ENCODE data around the gene ASIC5.

- TF ChIP-seq POLR2A (IDR thresholded peaks at IDR 0.05; ENCODE audit: low read depth, low read length), result no peak
- TF ChIP-seq CEBPB (IDR thresholded peaks at IDR 0.05; ENCODE audit: low read depth, low read length), result no peak
- TF ChIP-seq MAZ (IDR thresholded peaks at IDR 0.05; ENCODE audit: borderline replicate concordance, low read depth, low read length), result no peak
- TF ChIP-seq MXI1 (IDR thresholded peaks at IDR 0.05; ENCODE audit: borderline replicate concordance, low read depth, low read length), result no peak
- TF ChIP-seq CHD1 (IDR thresholded peaks at IDR 0.05; ENCODE audit: low read depth, low read length), result no peak
- no peak for TF ChIP-seq CTCF (conservative IDR thresholded peaks at IDR 0.05; ENCODE audit: low read depth, low read length)
- no peak for TF ChIP-seq MAFK (IDR thresholded peaks at IDR 0.05; ENCODE audit: low read depth, low read length)
- TF ChIP-seq RFX5 (IDR thresholded peaks at IDR 0.05; ENCODE audit: low read depth, low read length), result no peak
- TF ChIP-seq RAD21 (IDR thresholded peaks at IDR 0.05; ENCODE audit: low read length), result no peak
- no peak for TF ChIP-seq ELK1 (IDR thresholded peaks at IDR 0.05; ENCODE audit: borderline replicate concordance, low read depth, low read length)
These were observed 11.9 kb upstream of the ASIC5 start for GRCh38 chr4:155877971-155878370.
